Measurements from ENCODE around the gene SBNO2. TPM values are rescaled to one million over a fixed set of nuclear protein-coding genes. Genes with fewer than 3 reads are reported as not detected.

The SBNO2 gene
- total and polyA plus RNA-seq, 2 donors, result 15.4 to 62.4 TPM

DNA sequence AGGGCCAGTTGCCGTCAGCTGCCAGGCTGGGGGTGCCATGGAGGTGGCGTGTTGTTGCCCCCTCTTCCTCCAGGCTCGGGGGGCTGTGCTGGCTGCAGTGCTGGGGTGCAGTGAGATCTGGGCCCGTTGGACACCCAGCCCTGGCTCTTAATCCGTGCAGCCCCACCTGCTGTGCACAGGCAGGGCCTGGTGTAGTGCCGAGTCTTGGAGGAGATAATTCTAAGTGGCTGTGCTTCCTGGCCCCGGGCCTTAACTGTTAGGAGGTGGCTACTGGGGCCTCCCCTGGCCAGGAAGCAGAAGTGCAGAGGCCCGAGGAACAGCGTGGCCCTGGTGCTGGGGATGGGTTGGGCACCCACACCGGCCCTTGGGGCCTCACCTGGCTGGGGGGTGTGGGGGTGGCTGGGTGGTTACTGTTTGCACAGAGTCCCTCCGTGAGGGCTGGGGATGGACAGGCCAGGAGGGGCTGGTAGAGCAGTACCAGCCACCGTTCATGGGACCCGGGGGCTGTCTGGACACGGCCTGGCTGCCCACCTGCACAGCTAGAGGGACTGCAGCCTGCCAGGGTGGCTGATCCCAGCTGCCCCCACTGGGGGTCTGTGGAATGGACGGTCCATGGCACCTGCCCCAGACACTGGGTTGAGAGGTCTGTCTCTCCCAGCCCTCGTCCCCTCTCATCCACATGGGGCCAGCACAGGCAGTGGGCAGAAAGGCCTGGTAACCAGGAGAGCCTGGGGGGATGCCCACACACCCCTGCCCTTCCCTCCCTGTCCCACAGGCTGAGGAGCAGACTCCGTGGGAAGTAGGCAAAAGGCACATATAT, 67.0 kb downstream of the SBNO2 start:
- no peak for DNase-seq (ENCODE audit: low read depth in 6 of 9, low spot score in 9 of 9)
- H3K4me3 ChIP-seq (ENCODE audit: low read length in 2 of 2), result no peak overlapping the region
- no peak overlapping the region for H3K27ac ChIP-seq (ENCODE audit: low read depth in 1 of 2, low read length in 1 of 2)
- 92% methylated on average over 17 of the region's 17 CpGs for WGBS
- H3K9me3 ChIP-seq (ENCODE audit: control insufficient read depth in 2 of 2, insufficient read depth in 1 of 2, low read length in 1 of 2), result no peaks in the 10 kb centered on the region
- H3K27me3 ChIP-seq (ENCODE audit: control insufficient read depth in 2 of 2, insufficient read depth in 1 of 2, low read length in 1 of 2), result peaks cover 0 to 4% of the 10 kb centered on the region in 2 donors
- H3K4me1 ChIP-seq (ENCODE audit: control insufficient read depth in 2 of 2, insufficient read depth in 2 of 2, low read length in 2 of 2), result peaks cover 9 to 25% of the 10 kb centered on the region in 2 donors
- peaks cover 38 to 57% of the 10 kb centered on the region in 2 donors for H3K36me3 ChIP-seq (ENCODE audit: control insufficient read depth in 2 of 2, insufficient read depth in 2 of 2, low read length in 1 of 2)

DNA sequence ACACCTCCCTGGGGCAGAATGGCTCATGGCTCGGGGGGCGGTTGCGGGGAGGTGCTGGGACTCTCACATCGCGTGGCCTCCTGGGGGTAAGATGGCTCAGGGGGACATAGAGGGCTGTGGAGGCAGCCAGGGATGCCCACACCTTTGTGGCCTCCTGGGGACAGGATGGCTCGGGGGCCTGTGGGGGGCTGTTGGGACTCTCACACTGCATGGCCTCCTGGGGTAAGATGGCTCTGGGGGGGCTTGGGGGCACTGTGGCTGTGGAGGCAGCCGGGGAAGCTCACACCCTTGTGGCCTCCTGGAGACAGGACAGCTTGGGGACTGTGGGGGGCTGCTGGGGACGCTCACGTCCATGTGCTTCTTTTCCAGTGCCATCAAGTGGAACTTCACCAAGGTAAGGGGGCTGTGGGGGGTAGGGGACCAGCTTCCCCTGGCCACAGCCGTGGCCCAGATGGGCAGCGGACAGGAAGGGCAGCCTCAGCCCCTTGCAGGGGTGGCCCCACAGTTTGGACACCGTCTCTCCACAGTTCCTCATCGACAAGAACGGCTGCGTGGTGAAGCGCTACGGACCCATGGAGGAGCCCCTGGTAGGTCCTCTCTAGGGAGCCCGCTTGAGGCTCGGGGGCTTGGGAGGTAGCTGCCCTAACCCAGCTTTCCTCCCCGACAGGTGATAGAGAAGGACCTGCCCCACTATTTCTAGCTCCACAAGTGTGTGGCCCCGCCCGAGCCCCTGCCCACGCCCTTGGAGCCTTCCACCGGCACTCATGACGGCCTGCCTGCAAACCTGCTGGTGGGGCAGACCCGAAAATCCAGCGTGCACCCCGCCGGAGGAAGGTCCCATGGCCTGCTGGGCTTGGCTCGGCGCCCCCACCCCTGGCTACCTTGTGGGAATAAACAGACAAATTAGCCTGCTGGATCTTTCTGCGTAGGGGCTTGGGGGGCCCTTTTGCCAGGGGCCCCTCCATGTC, 67.9 kb downstream of the SBNO2 start:
- WGBS, result 96% methylated on average over 32 of the region's 32 CpGs
- Histone ChIP-seq H3K9me3 (ENCODE audit: control insufficient read depth in 2 of 2, insufficient read depth in 1 of 2, low read length in 1 of 2) (no peaks in the 10 kb centered on the region), H3K4me1 (ENCODE audit: control insufficient read depth in 2 of 2, insufficient read depth in 2 of 2, low read length in 2 of 2) (peaks cover 18 to 34% of the 10 kb centered on the region in 2 donors), H3K36me3 (ENCODE audit: control insufficient read depth in 2 of 2, insufficient read depth in 2 of 2, low read length in 1 of 2) (peaks cover 34 to 51% of the 10 kb centered on the region in 2 donors), H3K27me3 (ENCODE audit: control insufficient read depth in 2 of 2, insufficient read depth in 1 of 2, low read length in 1 of 2) (peaks cover 0 to 4% of the 10 kb centered on the region in 2 donors), H3K4me3 (ENCODE audit: low read length in 2 of 2) (no peak overlapping the region), H3K27ac (ENCODE audit: low read depth in 1 of 2, low read length in 1 of 2) (no peak overlapping the region)
- DNase-seq (ENCODE audit: low read depth in 6 of 9, low spot score in 9 of 9), result no peak

DNA sequence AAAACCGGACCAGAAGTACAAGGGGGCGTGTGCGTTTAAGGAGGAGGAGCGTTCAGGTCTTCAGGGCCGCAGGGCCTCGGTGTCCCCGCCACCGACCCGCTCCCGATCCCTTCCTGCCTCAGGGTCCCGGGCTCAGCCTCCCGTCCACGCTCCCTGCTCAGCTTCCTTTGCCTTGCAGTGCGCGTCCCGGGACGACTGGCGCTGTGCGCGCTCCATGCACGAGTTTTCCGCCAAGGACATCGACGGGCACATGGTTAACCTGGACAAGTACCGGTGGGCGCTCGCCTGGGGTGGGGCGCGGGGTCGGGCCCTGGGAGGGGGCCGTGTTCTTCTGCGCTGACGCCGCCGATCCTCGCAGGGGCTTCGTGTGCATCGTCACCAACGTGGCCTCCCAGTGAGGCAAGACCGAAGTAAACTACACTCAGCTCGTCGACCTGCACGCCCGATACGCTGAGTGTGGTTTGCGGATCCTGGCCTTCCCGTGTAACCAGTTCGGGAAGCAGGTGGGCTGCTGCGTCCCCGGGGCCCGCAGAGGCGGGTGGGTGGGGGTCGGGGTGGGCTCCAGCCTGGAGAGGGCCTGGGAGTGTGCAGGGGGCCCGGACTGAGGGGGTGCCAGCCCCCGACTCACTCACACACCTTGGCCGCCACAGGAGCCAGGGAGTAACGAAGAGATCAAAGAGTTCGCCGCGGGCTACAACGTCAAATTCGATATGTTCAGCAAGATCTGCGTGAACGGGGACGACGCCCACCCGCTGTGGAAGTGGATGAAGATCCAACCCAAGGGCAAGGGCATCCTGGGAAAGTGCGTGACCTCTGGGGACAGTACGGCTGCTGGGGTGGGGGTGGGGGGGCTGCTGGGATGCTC, 68.8 kb downstream of the SBNO2 start:
- peaks cover 28 to 42% of the 10 kb centered on the region in 2 donors for H3K36me3 ChIP-seq (ENCODE audit: control insufficient read depth in 2 of 2, insufficient read depth in 2 of 2, low read length in 1 of 2)
- H3K27me3 ChIP-seq (ENCODE audit: control insufficient read depth in 2 of 2, insufficient read depth in 1 of 2, low read length in 1 of 2), result peaks cover 0 to 4% of the 10 kb centered on the region in 2 donors
- H3K9me3 ChIP-seq (ENCODE audit: control insufficient read depth in 2 of 2, insufficient read depth in 1 of 2, low read length in 1 of 2), result no peaks in the 10 kb centered on the region
- WGBS, result 52% methylated on average over 69 of the region's 69 CpGs
- H3K4me3 ChIP-seq (ENCODE audit: low read length in 2 of 2), result peak overlapping the region; percentile 47 to 87
- DNase-seq (ENCODE audit: low read depth in 6 of 9, low spot score in 9 of 9), result no peak
- H3K4me1 ChIP-seq (ENCODE audit: control insufficient read depth in 2 of 2, insufficient read depth in 2 of 2, low read length in 2 of 2), result peaks cover 19 to 41% of the 10 kb centered on the region in 2 donors
- H3K27ac ChIP-seq (ENCODE audit: low read depth in 1 of 2, low read length in 1 of 2), result peak overlapping the region; percentile 19 to 77

DNA sequence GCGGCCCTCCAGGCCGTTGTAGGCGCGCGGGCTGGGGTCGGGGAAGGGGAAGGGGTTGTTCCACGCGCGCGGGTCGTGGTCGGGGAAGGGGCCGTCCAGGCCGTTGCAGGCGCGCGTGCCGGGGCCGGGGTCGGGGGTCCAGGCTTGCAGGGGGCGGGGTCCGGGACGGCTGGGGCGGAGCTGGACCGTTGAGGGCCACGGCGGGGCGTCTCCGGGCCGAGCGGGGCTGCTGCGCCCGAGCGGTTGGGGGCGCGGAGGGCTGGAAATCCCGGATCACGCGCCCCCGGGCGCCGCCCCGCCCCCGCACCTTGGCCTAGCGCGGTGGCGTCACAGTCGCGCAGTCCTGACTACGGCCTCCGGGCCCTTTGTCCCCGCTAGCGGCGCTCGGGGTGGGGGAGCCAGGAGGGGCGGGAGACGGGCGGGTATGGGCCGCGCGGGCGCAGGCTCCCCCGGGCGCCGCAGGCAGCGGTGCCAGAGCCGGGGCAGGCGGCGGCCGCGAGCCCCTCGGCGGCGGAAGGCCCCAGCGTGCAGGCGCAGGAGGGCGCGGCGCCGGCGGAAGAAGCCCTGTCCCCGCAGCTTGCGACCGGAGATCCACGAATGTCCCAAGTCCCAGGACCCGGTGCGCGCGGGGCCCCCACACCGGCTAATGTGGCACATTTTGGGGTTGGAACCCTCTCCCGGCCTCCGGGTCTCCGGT, 69.6 kb downstream of the SBNO2 start:
- Histone ChIP-seq H3K27ac (ENCODE audit: low read depth in 1 of 2, low read length in 1 of 2) (peak overlapping the region; percentile 19 to 95), H3K9me3 (ENCODE audit: control insufficient read depth in 2 of 2, insufficient read depth in 1 of 2, low read length in 1 of 2) (no peaks in the 10 kb centered on the region), H3K4me1 (ENCODE audit: control insufficient read depth in 2 of 2, insufficient read depth in 2 of 2, low read length in 2 of 2) (peaks cover 19 to 42% of the 10 kb centered on the region in 2 donors), H3K27me3 (ENCODE audit: control insufficient read depth in 2 of 2, insufficient read depth in 1 of 2, low read length in 1 of 2) (peaks cover 0 to 4% of the 10 kb centered on the region in 2 donors), H3K4me3 (ENCODE audit: low read length in 2 of 2) (peak overlapping the region; percentile 47 to 87), H3K36me3 (ENCODE audit: control insufficient read depth in 2 of 2, insufficient read depth in 2 of 2, low read length in 1 of 2) (peaks cover 26 to 34% of the 10 kb centered on the region in 2 donors)
- DNase-seq (ENCODE audit: low read depth in 6 of 9, low spot score in 9 of 9), result peak in 3 of 9 donors; percentile 43 to 66 (median 64)
- WGBS, result under 1% methylated on average over 91 of the region's 93 CpGs

DNA sequence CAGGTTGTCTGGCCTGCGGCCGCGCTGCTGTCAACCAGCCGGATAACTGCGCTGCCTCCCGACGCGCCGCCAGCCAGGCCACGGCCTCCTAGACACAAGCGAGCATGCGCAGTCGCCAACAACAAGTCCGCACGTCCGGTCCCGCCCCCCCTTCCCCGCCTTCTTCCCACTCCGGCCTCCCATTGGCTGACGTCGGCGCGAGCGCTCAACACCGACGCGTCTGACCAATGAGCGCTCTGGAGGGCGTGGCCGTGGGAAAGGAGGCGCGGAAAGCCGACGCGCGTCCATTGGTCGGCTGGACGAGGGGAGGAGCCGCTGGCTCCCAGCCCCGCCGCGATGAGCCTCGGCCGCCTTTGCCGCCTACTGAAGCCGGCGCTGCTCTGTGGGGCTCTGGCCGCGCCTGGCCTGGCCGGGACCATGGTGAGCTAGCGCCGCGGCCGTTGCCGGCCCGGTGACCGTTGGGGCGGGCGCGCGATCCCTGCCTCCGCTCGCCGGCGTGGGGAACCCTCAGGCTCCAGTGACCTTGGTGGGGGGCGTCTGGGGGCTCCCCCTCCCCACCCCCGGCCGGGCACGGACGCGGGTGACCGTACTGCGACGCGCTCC, 70.3 kb downstream of the SBNO2 start, which contains the start of gene GPX4:
Gene GPX4, plus strand, starts transcription at position 287 of the 603 bp plus-strand sequence. Its CDS starts 50 bp downstream, at position 337.
- peak; percentile 96 to 100 (median 100) for DNase-seq (ENCODE audit: low read depth in 6 of 9, low spot score in 9 of 9)
- peaks cover 19 to 42% of the 10 kb centered on the region in 2 donors for H3K4me1 ChIP-seq (ENCODE audit: control insufficient read depth in 2 of 2, insufficient read depth in 2 of 2, low read length in 2 of 2)

DNA sequence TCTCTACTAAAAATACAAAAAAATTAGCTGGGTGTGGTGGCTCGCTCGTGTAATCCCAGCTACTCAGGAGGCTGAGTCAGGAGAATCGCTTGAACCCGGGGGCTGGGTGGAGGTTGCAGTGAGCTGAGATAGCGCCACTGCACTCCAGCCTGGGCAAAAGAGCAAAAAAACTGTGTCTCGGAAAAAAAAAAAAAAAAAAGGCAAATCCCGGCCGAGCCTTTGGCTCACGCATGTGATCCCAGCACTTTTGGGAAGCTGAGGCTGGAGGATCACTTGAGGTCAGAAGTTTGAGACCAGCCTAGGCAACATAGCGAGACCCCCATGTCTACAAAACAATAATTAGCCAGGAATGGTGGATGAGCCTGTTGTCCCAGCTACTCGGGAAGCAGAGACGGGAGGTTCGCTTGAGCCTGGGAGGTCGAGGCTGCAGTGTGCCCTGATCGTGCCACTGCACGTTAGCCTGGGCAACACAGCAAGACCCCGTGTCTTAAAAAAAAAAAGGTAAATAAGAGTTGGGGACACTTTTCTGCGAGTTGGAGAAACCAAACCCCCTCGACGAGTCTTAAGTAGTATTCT, 70.8 kb downstream of the SBNO2 start:
- peak overlapping the region; percentile 27 to 33 for H3K4me3 ChIP-seq (ENCODE audit: low read length in 2 of 2)
- H3K27ac ChIP-seq (ENCODE audit: low read depth in 1 of 2, low read length in 1 of 2), result peak overlapping the region; percentile 56 to 85
- peaks cover 19 to 42% of the 10 kb centered on the region in 2 donors for H3K4me1 ChIP-seq (ENCODE audit: control insufficient read depth in 2 of 2, insufficient read depth in 2 of 2, low read length in 2 of 2)
- no peaks in the 10 kb centered on the region for H3K9me3 ChIP-seq (ENCODE audit: control insufficient read depth in 2 of 2, insufficient read depth in 1 of 2, low read length in 1 of 2)
- H3K36me3 ChIP-seq (ENCODE audit: control insufficient read depth in 2 of 2, insufficient read depth in 2 of 2, low read length in 1 of 2), result peaks cover 18 to 23% of the 10 kb centered on the region in 2 donors
- 67% methylated on average over 20 of the region's 20 CpGs for WGBS
- DNase-seq (ENCODE audit: low read depth in 6 of 9, low spot score in 9 of 9), result no peak
- H3K27me3 ChIP-seq (ENCODE audit: control insufficient read depth in 2 of 2, insufficient read depth in 1 of 2, low read length in 1 of 2), result peaks cover 0 to 4% of the 10 kb centered on the region in 2 donors

More for the DNA sequence above, 70.3 kb downstream of the SBNO2 start, which contains the start of gene GPX4:
- peak within 1 kb of the TSS; percentile 47 to 87 for H3K4me3 ChIP-seq (ENCODE audit: low read length in 2 of 2)
- H3K27ac ChIP-seq (ENCODE audit: low read depth in 1 of 2, low read length in 1 of 2), result peak within 1 kb of the TSS; percentile 93 to 95
- WGBS, result under 1% methylated on average over 75 of the region's 75 CpGs
- peaks cover 0 to 4% of the 10 kb centered on the region in 2 donors for H3K27me3 ChIP-seq (ENCODE audit: control insufficient read depth in 2 of 2, insufficient read depth in 1 of 2, low read length in 1 of 2)
- H3K9me3 ChIP-seq (ENCODE audit: control insufficient read depth in 2 of 2, insufficient read depth in 1 of 2, low read length in 1 of 2), result no peaks in the 10 kb centered on the region
- H3K36me3 ChIP-seq (ENCODE audit: control insufficient read depth in 2 of 2, insufficient read depth in 2 of 2, low read length in 1 of 2), result peaks cover 21 to 28% of the 10 kb centered on the region in 2 donors

DNA sequence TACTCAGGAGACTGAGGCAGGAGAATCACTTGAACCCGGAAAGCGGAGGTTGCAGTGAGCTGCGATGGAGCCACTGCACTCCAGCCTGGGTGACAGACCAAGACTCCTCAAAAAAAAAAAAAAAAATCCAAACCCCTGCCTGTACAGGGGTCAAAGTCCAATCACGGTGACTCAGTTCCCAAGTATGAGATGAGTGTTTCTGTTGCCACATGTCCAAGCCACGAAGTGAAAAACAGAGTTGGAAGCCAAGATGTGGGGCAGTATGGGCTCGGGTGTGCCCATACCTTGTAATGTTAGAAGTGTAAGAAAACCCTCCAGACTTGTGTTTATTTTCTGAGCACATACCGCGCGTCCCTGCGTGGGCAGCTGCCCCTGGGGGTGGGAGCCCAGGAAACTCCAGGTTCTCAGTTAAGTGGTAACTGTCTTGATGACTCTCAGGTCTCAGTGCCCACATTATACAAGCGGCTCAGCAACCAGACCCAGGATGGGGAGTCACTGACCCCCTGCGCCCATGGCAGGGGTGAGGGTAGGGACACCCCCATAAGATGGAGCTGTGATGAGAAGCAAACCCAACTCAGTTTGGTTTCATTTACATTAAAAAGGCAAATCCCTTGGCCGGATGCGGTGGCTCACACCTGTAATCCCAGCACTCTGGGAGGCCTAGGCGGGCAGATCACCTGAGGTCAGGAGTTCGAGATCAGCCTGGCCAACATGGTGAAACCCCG, 71.5 kb downstream of the SBNO2 start:
- peaks cover 0 to 4% of the 10 kb centered on the region in 2 donors for H3K27me3 ChIP-seq (ENCODE audit: control insufficient read depth in 2 of 2, insufficient read depth in 1 of 2, low read length in 1 of 2)
- H3K4me1 ChIP-seq (ENCODE audit: control insufficient read depth in 2 of 2, insufficient read depth in 2 of 2, low read length in 2 of 2), result peaks cover 19 to 42% of the 10 kb centered on the region in 2 donors
- 90% methylated on average over 17 of the region's 17 CpGs for WGBS
- H3K36me3 ChIP-seq (ENCODE audit: control insufficient read depth in 2 of 2, insufficient read depth in 2 of 2, low read length in 1 of 2), result peaks cover 17 to 18% of the 10 kb centered on the region in 2 donors
- peak overlapping the region; percentile 80 to 93 for H3K27ac ChIP-seq (ENCODE audit: low read depth in 1 of 2, low read length in 1 of 2)
- H3K4me3 ChIP-seq (ENCODE audit: low read length in 2 of 2), result no peak overlapping the region
- H3K9me3 ChIP-seq (ENCODE audit: control insufficient read depth in 2 of 2, insufficient read depth in 1 of 2, low read length in 1 of 2), result no peaks in the 10 kb centered on the region
- DNase-seq (ENCODE audit: low read depth in 6 of 9, low spot score in 9 of 9), result no peak

Data from thymus (tissue), 11 donors.